HG03575 (cell line): ENCODE measurements around the gene RAB24.

Experiments
- ATAC-seq: cut with Tn5 transposase; IDR thresholded peaks from one replicate; pipeline ENCODE4 v1.9.1; 2021; ENCODE audit not compliant: unreplicated experiment, insufficient number of reproducible peaks, low FRiP score; ENCODE audit errors: extremely low read depth

RAB24 gene

GRCh38 chr5:177300236-177300880 lies 3.2 kb downstream of the RAB24 start:
- ATAC-seq: no peak

- no peak for ATAC-seq
Observed at GRCh38 chr5:177299697-177300096, 3.8 kb downstream of the RAB24 start.

GRCh38 chr5:177297922-177298321 lies 5.6 kb downstream of the RAB24 start:
- ATAC-seq: no peak

- no peak for ATAC-seq
Observed at GRCh38 chr5:177296581-177296980, 6.9 kb downstream of the RAB24 start.

GRCh38 chr5:177295924-177296323 lies 7.6 kb downstream of the RAB24 start:
- ATAC-seq: no peak

GRCh38 chr5:177294632-177295031 lies 8.9 kb downstream of the RAB24 start:
- ATAC-seq: no peak

GRCh38 chr5:177293819-177294581 lies 9.5 kb downstream of the RAB24 start:
- ATAC-seq: no peak

GRCh38 chr5:177291735-177292134 lies 11.8 kb downstream of the RAB24 start:
- no peak for ATAC-seq

- ATAC-seq: no peak
Observed at GRCh38 chr5:177290816-177291596, 12.5 kb downstream of the RAB24 start.

GRCh38 chr5:177288191-177288590 lies 15.3 kb downstream of the RAB24 start:
- no peak for ATAC-seq

GRCh38 chr5:177276886-177277285 lies 26.6 kb downstream of the RAB24 start:
- ATAC-seq: no peak

- ATAC-seq: no peak
Observed at GRCh38 chr5:177275883-177276282, 27.6 kb downstream of the RAB24 start.

GRCh38 chr5:177271113-177271512 lies 32.4 kb downstream of the RAB24 start:
- ATAC-seq: no peak

- no peak for ATAC-seq
Observed at GRCh38 chr5:177270653-177271052, 32.9 kb downstream of the RAB24 start.

- no peak for ATAC-seq
Observed at GRCh38 chr5:177269976-177270375, 33.5 kb downstream of the RAB24 start.

GRCh38 chr5:177269232-177269895 lies 34.2 kb downstream of the RAB24 start:
- ATAC-seq: no peak

- ATAC-seq: no peak
Observed at GRCh38 chr5:177265395-177265794, 38.1 kb downstream of the RAB24 start.

- ATAC-seq: no peak
Observed at GRCh38 chr5:177264178-177264577, 39.3 kb downstream of the RAB24 start.

GRCh38 chr5:177261510-177261909 lies 42.0 kb downstream of the RAB24 start:
- no peak for ATAC-seq
